OCI-LY7 (cell line): ENCODE data around the gene PIERCE2. TPM values are rescaled to one million over a fixed set of nuclear protein-coding genes. Genes with fewer than 3 reads are reported as not detected.

ENCODE experiments used
- BruUV-seq: library from RNA; stranded (reverse); fragments of 400-500 nt; replicated peaks from 2 replicates; lab custom pipeline; 2021; lab: Mats Ljungman, UMichigan
- CTCF ChIA-PET: fragments of 300-600 bp; sonication (Branson Sonifier 250); formaldehyde crosslinking; loops from one replicate; lab custom pipeline; 2022; ENCODE audit warnings: antibody characterized with exemption; ENCODE audit not compliant: unreplicated experiment; lab: Charles Lee
- POLR2A ChIA-PET: fragments of 300-600 bp; sonication (Branson Sonifier 250); formaldehyde crosslinking; loops from one replicate; lab custom pipeline; 2022; ENCODE audit warnings: antibody characterized with exemption; lab: Charles Lee
- DNase-seq: peaks from one replicate; pipeline ENCODE4 v3.0.0-alpha.2; 2015; ENCODE audit warnings: low spot score
- H2AFZ ChIP-seq: fragments of 200-600 bp; sonication (generic), shearing (Covaris generic); 2 replicates; pipeline ENCODE4 v1.6.1; 2014; ENCODE audit warnings: mild to moderate bottlenecking, antibody characterized with exemption, low read length, moderate library complexity
- H3K27ac ChIP-seq: fragments of 200-600 bp; sonication (generic); 2 replicates; pipeline ENCODE4 v1.5.1; 2014; ENCODE audit warnings: mixed run types, low read depth, mild to moderate bottlenecking, moderate library complexity, low read length, inconsistent platforms; ENCODE audit not compliant: poor library complexity, severe bottlenecking
- H3K36me3 ChIP-seq: fragments of 200-600 bp; sonication (generic); 2 replicates; pipeline ENCODE4 v1.6.1; 2014; ENCODE audit warnings: mild to moderate bottlenecking, antibody characterized with exemption, low read length, moderate library complexity, mixed read lengths; ENCODE audit not compliant: insufficient read depth
- H3K4me1 ChIP-seq: fragments of 200-600 bp; sonication (generic); 2 replicates; pipeline ENCODE4 v1.5.1; 2014; ENCODE audit warnings: mild to moderate bottlenecking, low read length; ENCODE audit not compliant: insufficient read depth, poor library complexity, severe bottlenecking
- H3K4me2 ChIP-seq: fragments of 200-600 bp; sonication (generic); 2 replicates; pipeline ENCODE4 v1.6.1; 2014; ENCODE audit warnings: mild to moderate bottlenecking, low read length
- H3K4me3 ChIP-seq: fragments of 200-600 bp; sonication (generic); 2 replicates; pipeline ENCODE4 v1.5.1; 2014; ENCODE audit warnings: mild to moderate bottlenecking, low read depth, low read length; ENCODE audit not compliant: poor library complexity, severe bottlenecking
- H3K79me2 ChIP-seq: fragments of 200-600 bp; sonication (generic); 2 replicates; pipeline ENCODE4 v1.6.1; 2016; ENCODE audit warnings: low read depth, mild to moderate bottlenecking, low read length, moderate library complexity, mixed read lengths; ENCODE audit not compliant: insufficient read depth
- H3K9me2 ChIP-seq: fragments of 200-600 bp; sonication (generic); 2 replicates; pipeline ENCODE4 v1.6.1; 2016; ENCODE audit warnings: mild to moderate bottlenecking, low read length, mixed read lengths; ENCODE audit not compliant: insufficient read depth
- H3K9me3 ChIP-seq: fragments of 200-600 bp; sonication (generic); 2 replicates; pipeline ENCODE4 v1.6.1; 2014; ENCODE audit warnings: mild to moderate bottlenecking, mixed run types, low read length, mixed read lengths
- H4K20me1 ChIP-seq: fragments of 200-600 bp; sonication (generic); 2 replicates; pipeline ENCODE4 v1.6.1; 2014; ENCODE audit warnings: mild to moderate bottlenecking, antibody characterized with exemption, low read length, moderate library complexity, mixed read lengths; ENCODE audit not compliant: insufficient read depth
- CTCF ChIP-seq: fragments of 200-600 bp; sonication (generic); conservative IDR thresholded peaks from 2 replicates; pipeline ENCODE4 v1.5.1; 2014; ENCODE audit warnings: mild to moderate bottlenecking, antibody characterized with exemption, low read length, moderate library complexity, mixed read lengths
- EZH2phosphoT487 ChIP-seq: fragments of 200-600 bp; sonication (generic); IDR thresholded peaks from 2 replicates; pipeline ENCODE4 v1.6.1; 2018; ENCODE audit warnings: low read depth, borderline replicate concordance, mild to moderate bottlenecking, mixed run types, antibody characterized with exemption, low read length, moderate library complexity, mixed read lengths
- intact Hi-C: fragments of 100-400 bp; cut with micrococcal nuclease; formaldehyde crosslinking; loops from one replicate; pipeline ENCODE4 v1.10.0; 2022; ENCODE audit not compliant: unreplicated experiment
- total RNA-seq, 2 experiments: library from RNA; depleted of rRNA in 1 of 2; stranded (reverse); fragments of >200 nt in 1 of 2; shearing (Covaris generic) in 1 of 2; gene quantifications; 2 replicates each; pipeline ENCODE4 v1.2.3, GENCODE V29; 2014 to 2022

Gene PIERCE2
- total RNA-seq, 2 experiments from 2014 or later, result 1.3 to 2.1 TPM

GRCh38 chr15:55457401-55458022, 49.2 kb downstream of the PIERCE2 start:
- Histone ChIP-seq H3K4me1 (no peaks in the 10 kb centered on the region), H3K79me2 (no peaks in the 10 kb centered on the region), H3K9me2 (no peaks in the 10 kb centered on the region), H3K27ac (no peak overlapping the region), H3K4me2 (no peak overlapping the region), H3K4me3 (no peak overlapping the region), H4K20me1 (no peaks in the 10 kb centered on the region), H2AFZ (no peak overlapping the region), H3K36me3 (no peaks in the 10 kb centered on the region), H3K9me3 (no peaks in the 10 kb centered on the region)
- TF ChIP-seq EZH2phosphoT487 (no peak), CTCF (no peak)
- intact Hi-C loops, result no loop called here
- no TSS peak for BruUV-seq
- CTCF ChIA-PET, result no interaction called here
- no peak for DNase-seq
- POLR2A ChIA-PET, result interaction anchor here (1.0 kb wide), 1 partner anchor 30 kb away, joined by 3 read pairs; no protein-coding TSS in a partner anchor

GRCh38 chr15:55461447-55461846, 53.2 kb downstream of the PIERCE2 start:
- Histone ChIP-seq H3K4me2 (no peak overlapping the region), H3K36me3 (no peaks in the 10 kb centered on the region), H3K4me3 (no peak overlapping the region), H3K79me2 (no peaks in the 10 kb centered on the region), H4K20me1 (no peaks in the 10 kb centered on the region), H2AFZ (no peak overlapping the region), H3K9me2 (no peaks in the 10 kb centered on the region), H3K9me3 (no peaks in the 10 kb centered on the region), H3K4me1 (no peaks in the 10 kb centered on the region), H3K27ac (no peak overlapping the region)
- DNase-seq, result no peak
- no TSS peak for BruUV-seq
- ChIA-PET POLR2A (no interaction called here), CTCF (no interaction called here)
- intact Hi-C loops, result no loop called here
- TF ChIP-seq EZH2phosphoT487 (no peak), CTCF (no peak)

- no peak overlapping the region for H3K4me2 ChIP-seq
- intact Hi-C loops, result no loop called here
- BruUV-seq, result no TSS peak
Observed at GRCh38 chr15:55468321-55468720, 60.0 kb downstream of the PIERCE2 start.

More at GRCh38 chr15:55468321-55468720, 60.0 kb downstream of the PIERCE2 start:
- Histone ChIP-seq H3K79me2 (no peaks in the 10 kb centered on the region), H3K4me3 (no peak overlapping the region), H3K36me3 (no peaks in the 10 kb centered on the region), H3K9me3 (no peaks in the 10 kb centered on the region), H3K4me1 (no peaks in the 10 kb centered on the region), H4K20me1 (no peaks in the 10 kb centered on the region), H2AFZ (no peak overlapping the region), H3K9me2 (no peaks in the 10 kb centered on the region), H3K27ac (no peak overlapping the region)
- DNase-seq, result no peak
- ChIA-PET CTCF (no interaction called here), POLR2A (no interaction called here)
- TF ChIP-seq EZH2phosphoT487 (no peak), CTCF (no peak)
